H4 (cell line): ENCODE results near the gene SLC2A11. TPM values are rescaled to one million over a fixed set of nuclear protein-coding genes. Genes with fewer than 3 reads are reported as not detected.

Experiments used
- DNase-seq: peaks from one replicate; pipeline ENCODE4 v3.0.0-alpha.2; 2015; ENCODE audit warnings: low spot score
- total RNA-seq: library from RNA; depleted of rRNA; stranded (reverse); fragments of >200 nt; shearing (Covaris generic); gene quantifications from 2 replicates; pipeline ENCODE4 v1.2.3, GENCODE V29; 2014

SLC2A11 gene
- total RNA-seq, 1 experiment from 2014 or later: 4.6 TPM

GRCh38 chr22:23832226-23833016, 25.3 kb upstream of the SLC2A11 start:
- DNase-seq: no peak

GRCh38 chr22:23833017-23833751, 24.5 kb upstream of the SLC2A11 start:
- no peak for DNase-seq

- DNase-seq: no peak
Observed at GRCh38 chr22:23833911-23834317, 23.8 kb upstream of the SLC2A11 start.

DNA sequence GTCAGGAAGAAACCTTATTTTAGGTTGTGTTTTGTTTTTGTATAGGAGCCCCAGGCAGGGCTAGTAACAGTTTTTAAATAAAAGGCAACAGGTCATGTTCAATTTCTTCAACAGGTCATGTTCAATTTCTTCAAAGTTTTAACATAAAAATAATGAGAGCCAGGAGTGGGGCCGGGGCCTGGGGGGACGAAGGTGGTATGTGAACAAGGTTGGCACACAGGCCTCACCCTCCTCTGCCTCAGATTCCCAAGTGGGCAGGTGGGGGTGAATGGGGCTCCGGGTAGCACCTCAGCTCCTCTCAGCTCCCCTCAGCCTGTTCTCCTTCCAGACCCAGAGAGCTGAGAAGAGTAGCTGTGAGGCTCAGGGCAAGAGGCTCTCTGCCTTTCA, 23.3 kb upstream of the SLC2A11 start:
- DNase-seq: no peak

DNA sequence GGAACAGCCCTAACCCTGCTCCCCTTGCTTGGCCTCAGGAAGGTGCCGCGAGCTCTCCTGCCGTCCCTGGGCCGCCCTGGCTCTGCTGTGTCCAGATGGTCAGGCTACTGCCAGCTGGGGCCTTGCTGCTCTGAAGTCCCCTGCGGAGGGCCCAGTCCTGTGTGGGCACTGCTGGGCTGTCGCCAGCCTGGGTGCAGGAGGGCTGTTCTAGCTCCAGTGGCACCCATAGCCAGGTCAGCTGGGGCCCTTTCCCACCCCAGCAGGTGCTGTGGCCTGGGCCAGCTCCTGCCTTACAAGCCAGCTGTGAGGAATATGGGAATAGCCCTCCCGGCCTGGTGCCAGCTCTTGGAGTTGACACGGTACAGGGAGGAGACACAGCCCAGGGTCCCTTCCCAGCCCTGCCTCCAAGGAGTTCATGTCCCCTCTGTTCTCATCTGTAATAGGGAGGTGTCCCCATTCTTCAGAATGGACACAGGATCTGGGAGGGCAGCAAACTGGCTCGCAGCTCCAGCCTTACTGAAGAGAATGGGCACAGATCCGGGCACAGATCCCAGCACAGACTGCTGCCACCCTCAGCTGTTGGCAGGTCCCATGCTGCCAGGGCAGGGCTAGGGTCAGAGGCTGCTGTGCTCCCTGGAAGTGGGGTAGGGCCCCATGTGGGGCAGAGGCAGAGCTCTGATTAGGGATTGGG, 22.7 kb upstream of the SLC2A11 start:
- no peak for DNase-seq

DNA sequence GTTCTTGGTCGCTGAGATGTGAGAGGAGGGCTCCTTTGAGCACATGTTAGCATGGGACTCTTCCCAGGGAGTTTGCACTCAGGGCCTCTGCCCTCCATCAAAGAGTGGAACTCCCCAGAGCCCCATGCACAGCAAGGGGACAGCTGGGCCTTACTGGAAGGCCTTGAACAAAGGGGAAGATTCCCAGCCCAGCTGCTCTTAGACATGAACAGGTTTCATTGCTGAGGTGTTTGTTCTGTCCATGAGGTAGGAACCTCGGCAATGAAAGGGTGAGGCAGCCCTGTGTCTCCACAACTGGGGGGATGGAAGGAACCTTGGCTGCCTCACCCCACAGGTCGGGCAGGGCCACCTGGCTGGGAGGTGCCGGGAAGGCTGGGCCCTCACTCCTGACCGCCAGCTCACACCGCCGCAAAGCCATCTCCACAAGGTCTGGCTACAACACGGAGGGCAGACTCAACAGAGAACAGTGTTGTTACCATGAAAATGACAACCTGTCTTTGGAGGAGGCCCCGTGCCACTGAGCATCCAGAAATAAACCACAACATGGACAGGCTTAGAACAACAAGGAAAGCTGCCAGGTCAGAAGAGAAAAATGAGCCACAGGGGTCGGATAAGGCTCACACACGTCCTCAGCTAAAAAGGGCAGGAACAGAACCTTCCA, 22.1 kb upstream of the SLC2A11 start:
- no peak for DNase-seq

DNA sequence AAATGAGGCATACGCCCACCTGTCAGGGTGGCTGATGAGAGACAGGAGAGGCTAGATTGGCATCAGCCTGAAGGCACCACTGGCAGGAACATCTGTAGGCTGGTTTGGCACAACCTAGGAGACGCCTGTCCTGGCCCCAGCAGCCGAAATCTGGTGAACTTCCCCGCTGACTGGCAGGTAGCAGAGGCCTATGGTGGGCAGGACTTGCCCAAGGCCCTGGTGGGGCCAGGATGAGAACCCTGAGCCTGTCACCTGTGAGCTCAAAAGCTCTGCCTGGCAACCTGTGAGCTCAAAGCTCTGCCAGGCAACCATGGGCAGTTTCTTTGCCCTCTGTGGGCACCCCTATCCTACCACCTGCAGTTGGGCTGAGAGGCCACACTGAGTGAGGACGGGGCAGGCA, 21.4 kb upstream of the SLC2A11 start:
- no peak for DNase-seq

- no peak for DNase-seq
Observed at GRCh38 chr22:23836692-23837495, 20.8 kb upstream of the SLC2A11 start.

DNA sequence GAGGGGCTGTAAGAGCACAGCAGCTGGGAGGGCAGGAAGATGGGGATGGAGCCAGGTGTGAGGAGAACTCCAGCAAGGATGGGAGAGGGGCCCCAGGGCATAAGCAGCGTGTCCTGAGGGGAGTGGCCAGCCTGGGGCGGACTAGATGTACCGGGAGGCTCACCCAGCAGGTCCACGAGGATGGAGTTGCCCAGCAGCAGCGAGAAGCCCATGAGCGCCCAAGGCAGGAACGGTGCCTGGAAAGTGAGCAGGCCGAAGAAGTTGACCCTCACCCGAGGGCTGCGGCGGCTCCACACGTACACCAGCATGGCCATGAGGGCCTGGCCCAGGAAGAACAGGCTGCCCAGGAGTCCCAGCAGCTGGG, 20.2 kb upstream of the SLC2A11 start:
- DNase-seq: no peak

DNA sequence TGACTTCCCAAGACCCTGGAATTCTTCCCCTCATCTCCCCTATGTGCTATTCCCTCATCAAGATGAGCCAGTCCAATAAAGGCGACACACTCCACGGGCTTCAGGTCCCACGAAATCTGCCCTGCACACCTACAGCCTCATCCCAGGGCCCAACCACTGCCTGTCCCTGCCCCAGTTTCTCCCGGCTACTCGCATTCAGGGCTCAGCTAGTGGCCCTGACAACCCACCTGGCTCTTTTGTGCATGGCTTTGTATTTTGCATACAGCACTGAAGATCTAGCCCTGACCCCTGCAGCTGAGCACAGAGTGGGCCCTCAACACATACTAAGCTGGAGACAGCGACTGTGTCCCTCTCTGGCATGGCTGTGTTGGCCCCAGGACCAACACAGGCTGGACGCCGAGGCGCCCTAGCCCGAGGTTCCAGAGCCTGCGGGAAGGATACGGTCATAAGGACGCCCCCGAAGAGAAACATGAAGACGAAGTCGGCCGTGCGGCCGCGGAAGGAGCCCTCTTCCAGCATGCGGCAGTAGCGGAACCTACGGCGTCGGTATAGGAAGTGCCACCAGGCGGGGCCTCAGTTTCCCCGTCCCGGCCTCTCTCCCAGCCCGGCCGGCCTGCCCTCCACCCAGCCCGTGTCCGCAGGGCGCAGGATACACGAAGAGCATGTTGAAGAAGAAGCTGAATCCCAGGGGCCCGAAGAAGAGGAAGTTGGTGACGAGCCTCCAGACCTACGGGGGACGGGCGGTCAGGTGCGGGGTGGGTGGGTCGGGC, 19.6 kb upstream of the SLC2A11 start:
- DNase-seq: no peak

- DNase-seq: peak; percentile 97
Observed at GRCh38 chr22:23838681-23839468, 18.8 kb upstream of the SLC2A11 start, which contains the start of gene DERL3. DERL3 (minus strand) TSS chr22:23839006; CDS start chr22:23838987, 19 bp downstream.

- DNase-seq: no peak
Observed at GRCh38 chr22:23840026-23840425, 17.6 kb upstream of the SLC2A11 start.

- DNase-seq: no peak
Observed at GRCh38 chr22:23841292-23841691, 16.4 kb upstream of the SLC2A11 start.

GRCh38 chr22:23841736-23842445, 15.8 kb upstream of the SLC2A11 start:
- no peak for DNase-seq

GRCh38 chr22:23842599-23842998, 15.1 kb upstream of the SLC2A11 start:
- DNase-seq: no peak

GRCh38 chr22:23844739-23845202, 12.9 kb upstream of the SLC2A11 start:
- no peak for DNase-seq

- DNase-seq: no peak
Observed at GRCh38 chr22:23845265-23846080, 12.2 kb upstream of the SLC2A11 start.

DNA sequence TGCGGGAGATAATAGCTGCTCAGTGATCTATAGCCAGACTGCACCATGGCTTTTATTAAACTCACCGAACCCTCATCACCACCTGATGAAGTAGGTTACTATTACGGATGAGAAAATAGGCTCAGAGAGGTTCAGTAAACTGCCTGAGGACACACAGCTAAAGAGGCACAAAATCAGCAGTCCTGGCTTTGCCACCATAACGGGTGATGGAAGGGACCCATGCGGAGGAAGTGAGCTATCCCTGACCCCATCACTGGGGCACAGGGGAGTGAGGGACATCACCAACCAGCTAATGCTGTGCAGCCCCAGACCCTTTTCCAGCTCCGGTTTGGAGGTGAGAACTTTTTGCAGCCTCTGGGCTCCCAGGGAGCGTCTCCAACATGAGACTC, 11.6 kb upstream of the SLC2A11 start:
- no peak for DNase-seq
